Activated T-helper 17 cell treated with anti-CD3 and anti-CD28 coated beads, Interleukin-2, amount 50 U/mL, for 72 hours (primary cell): ENCODE measurements around the gene ZNRD2. TPM values are rescaled to one million over a fixed set of nuclear protein-coding genes. Genes with fewer than 3 reads are reported as not detected.

ENCODE experiments used
- ATAC-seq: fragments of 150-1000 bp; cut with Tn5 transposase; replicated peaks from 2 replicates; pipeline ENCODE4 v1.10.0; 2021; ENCODE audit warnings: mild to moderate bottlenecking, moderate library complexity
- H3K27ac Mint-ChIP-seq: one replicate; pipeline ENCODE4 v1.8.0; 2022; ENCODE audit warnings: mixed read lengths
- H3K27me3 Mint-ChIP-seq: one replicate; pipeline ENCODE4 v1.8.0; 2022; ENCODE audit warnings: mixed read lengths
- H3K36me3 Mint-ChIP-seq: one replicate; pipeline ENCODE4 v1.8.0; 2022; ENCODE audit warnings: low read depth, mild to moderate bottlenecking, mixed read lengths
- H3K4me1 Mint-ChIP-seq: one replicate; pipeline ENCODE4 v1.8.0; 2022; ENCODE audit warnings: mixed read lengths
- H3K4me3 Mint-ChIP-seq: one replicate; pipeline ENCODE4 v1.8.0; 2022; ENCODE audit warnings: mild to moderate bottlenecking, mixed read lengths
- H3K9me3 Mint-ChIP-seq: one replicate; pipeline ENCODE4 v1.8.0; 2022; ENCODE audit warnings: mixed read lengths
- total RNA-seq, 2 donors: library from RNA; stranded (reverse); gene quantifications; one replicate each; pipeline ENCODE4 v1.2.3, GENCODE V29; 2022

The ZNRD2 gene
- total RNA-seq, 2 donors from 2014 or later: 30.3 to 49.4 TPM

GRCh38 chr11:65571940-65572339 lies 1.7 kb downstream of the ZNRD2 start:
- no peak for ATAC-seq
- peaks cover 25% of the 10 kb centered on the region for H3K4me1 Mint-ChIP-seq

DNA sequence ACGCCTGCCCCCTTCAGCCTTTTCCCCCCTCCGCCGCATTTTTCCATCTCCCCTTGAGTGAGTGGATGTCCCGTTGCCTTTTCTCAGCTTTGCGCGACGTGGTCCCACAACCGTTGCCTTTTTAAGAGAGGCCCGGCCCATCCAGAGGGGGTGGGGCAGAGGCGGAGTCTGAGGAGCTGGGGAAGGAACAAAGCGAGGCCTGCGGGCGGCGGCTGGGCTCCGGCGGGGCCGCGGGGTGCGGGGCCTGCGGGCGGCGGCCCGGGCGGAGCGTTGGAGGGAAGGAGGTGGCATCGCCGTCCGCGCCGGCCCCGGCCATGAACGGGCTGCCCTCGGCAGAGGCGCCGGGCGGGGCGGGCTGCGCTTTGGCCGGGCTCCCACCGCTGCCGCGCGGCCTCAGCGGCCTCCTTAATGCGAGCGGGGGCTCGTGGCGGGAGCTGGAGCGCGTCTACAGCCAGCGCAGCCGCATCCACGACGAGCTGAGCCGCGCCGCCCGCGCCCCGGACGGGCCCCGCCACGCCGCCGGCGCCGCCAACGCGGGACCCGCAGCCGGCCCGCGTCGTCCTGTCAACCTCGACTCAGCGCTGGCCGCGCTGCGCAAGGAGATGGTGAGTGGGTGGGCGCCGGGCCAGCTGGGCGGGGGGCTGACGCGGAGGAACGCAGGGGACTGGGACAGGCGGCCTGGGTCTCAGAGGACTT lies 2.2 kb downstream of the ZNRD2 start, which contains the start of gene FAM89B:
TSS of gene FAM89B (plus strand) at position 183 of the 696 bp plus-strand sequence. CDS start at position 315, 132 bp downstream.
- H3K4me1 Mint-ChIP-seq: peaks cover 25% of the 10 kb centered on the region
- peak within 1 kb of the TSS; percentile 94 for H3K4me3 Mint-ChIP-seq
- no peaks in the 10 kb centered on the region for H3K9me3 Mint-ChIP-seq
- H3K27me3 Mint-ChIP-seq: no peaks in the 10 kb centered on the region
- ATAC-seq: no peak
- H3K36me3 Mint-ChIP-seq: peaks cover 86% of the 10 kb centered on the region
- peak within 1 kb of the TSS; percentile 94 for H3K27ac Mint-ChIP-seq

More at GRCh38 chr11:65571940-65572339, 1.7 kb downstream of the ZNRD2 start:
- Mint-ChIP-seq H3K9me3 (no peaks in the 10 kb centered on the region), H3K27ac (peak overlapping the region; percentile 90), H3K27me3 (no peaks in the 10 kb centered on the region), H3K4me3 (peak overlapping the region; percentile 94), H3K36me3 (peaks cover 81% of the 10 kb centered on the region)

- Mint-ChIP-seq H3K4me3 (peak overlapping the region; percentile 94), H3K9me3 (no peaks in the 10 kb centered on the region), H3K27ac (peak overlapping the region; percentile 94), H3K27me3 (no peaks in the 10 kb centered on the region), H3K36me3 (peaks cover 89% of the 10 kb centered on the region), H3K4me1 (peaks cover 24% of the 10 kb centered on the region)
- no peak for ATAC-seq
Measured at GRCh38 chr11:65573391-65574079, 3.3 kb downstream of the ZNRD2 start.

DNA sequence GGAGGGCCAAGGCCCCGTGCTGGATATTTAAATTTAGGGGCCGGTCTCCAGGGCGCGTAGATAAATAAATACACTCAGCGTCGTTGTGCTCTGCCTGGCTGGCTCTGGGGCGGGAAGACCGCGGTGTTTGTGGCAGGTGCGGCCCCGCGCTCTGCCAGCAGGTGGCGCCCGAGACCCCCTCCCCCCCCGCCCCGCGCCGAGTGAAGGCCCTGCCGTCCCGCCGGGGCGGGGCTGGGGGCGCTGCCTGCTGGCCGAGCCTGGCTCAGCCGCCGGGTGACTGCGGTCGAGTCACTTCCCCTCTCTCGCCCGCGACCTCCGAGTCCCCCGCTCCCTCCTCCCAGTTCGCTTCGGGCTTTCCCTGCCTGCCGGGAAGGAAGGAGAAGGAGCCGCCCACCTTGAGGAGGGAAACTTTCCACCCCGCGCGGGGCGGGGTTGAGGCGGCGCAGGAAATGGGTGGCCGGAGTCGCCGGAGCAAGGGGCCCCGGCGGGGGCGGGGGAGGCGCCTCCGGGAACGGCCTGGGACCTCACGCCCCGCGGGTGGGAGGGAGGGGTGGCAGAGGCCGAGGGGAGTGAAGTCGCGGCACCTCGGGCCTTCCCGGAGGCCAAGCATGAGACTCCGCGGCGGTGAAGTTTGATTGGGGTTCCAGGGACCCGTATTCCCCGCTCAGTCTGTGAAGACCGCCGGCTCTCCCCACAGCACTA lies 4.0 kb downstream of the ZNRD2 start:
- Mint-ChIP-seq H3K4me3 (peak overlapping the region; percentile 94), H3K27me3 (no peaks in the 10 kb centered on the region), H3K4me1 (peaks cover 23% of the 10 kb centered on the region), H3K9me3 (no peaks in the 10 kb centered on the region), H3K36me3 (peaks cover 89% of the 10 kb centered on the region), H3K27ac (peak overlapping the region; percentile 94)
- peak; percentile 42 for ATAC-seq

- Mint-ChIP-seq H3K27me3 (no peaks in the 10 kb centered on the region), H3K4me3 (peak overlapping the region; percentile 94), H3K4me1 (peaks cover 23% of the 10 kb centered on the region), H3K36me3 (peaks cover 90% of the 10 kb centered on the region), H3K9me3 (no peaks in the 10 kb centered on the region), H3K27ac (peak overlapping the region; percentile 94)
- ATAC-seq: no peak
Measured at GRCh38 chr11:65574811-65575567, 4.7 kb downstream of the ZNRD2 start.

DNA sequence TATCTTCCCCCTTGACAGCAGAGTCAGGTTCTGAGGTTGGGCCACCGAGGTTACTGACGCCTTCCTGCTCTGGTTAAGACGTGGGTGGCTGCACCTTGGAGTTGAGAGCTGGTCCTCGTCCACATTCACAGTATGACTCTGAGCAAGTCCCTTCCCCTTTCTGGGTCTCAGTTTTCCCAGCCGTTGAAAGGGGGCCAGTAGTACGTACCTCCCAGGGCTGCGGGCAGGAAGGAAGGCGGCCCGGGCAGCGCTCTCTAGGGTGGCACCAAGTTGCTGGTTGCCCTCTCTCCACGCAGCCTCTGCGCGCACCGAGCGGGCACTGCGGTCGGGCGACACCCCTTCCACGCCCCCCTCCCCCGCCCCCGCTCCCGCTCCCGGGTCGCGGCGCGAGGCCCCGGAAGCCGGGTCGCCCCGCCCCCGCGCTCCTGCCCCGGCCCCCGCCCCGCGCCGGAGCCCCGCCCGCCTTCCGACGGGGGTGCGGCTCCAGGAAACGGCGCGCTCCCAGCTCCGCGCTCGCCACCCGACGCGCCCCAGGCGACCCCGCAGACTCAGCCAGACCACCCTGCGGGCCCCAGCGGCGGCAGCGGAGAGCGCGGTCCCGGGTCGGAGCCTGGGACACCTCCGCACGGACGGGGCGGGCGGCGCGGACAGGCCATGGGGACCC lies 5.4 kb downstream of the ZNRD2 start, which contains the start of gene EHBP1L1:
TSS of gene EHBP1L1 (plus strand) at position 486 of the 664 bp plus-strand sequence. CDS start 250 bp downstream, outside the sequence.
- H3K4me1 Mint-ChIP-seq: peaks cover 23% of the 10 kb centered on the region
- H3K36me3 Mint-ChIP-seq: peaks cover 90% of the 10 kb centered on the region

DNA sequence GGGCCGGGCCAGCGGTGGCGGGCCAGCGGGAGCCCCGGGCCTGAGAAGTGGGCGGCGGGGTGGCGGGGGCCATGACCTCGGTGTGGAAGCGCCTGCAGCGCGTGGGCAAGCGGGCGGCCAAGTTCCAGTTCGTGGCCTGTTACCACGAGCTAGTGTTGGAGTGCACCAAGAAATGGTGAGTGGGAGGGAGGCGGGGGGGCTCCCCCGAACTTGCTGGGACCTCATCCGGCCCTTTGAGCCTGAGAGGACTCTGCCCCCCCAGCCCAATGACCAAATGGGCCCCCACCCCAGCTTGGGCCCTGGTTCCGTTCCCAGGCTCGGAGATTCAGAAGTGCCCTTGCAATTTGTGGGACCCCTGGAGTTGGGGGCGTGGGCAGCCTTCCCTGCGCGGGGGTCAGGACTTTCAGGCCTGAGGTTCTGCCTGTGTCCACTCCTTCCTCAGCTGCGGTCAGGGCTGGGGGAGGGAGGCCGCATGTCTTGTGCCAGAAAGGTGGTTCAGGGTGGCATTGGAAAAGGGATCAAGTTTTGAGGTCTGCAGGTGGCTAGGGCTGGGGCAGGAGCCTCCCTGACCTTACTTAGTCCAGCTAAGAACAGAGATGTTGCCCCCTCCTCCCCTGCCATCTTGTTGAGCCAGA lies 6.1 kb downstream of the ZNRD2 start:
- H3K4me1 Mint-ChIP-seq: peaks cover 23% of the 10 kb centered on the region
- ATAC-seq: peak; percentile 2
- peak overlapping the region; percentile 89 for H3K27ac Mint-ChIP-seq
- no peaks in the 10 kb centered on the region for H3K27me3 Mint-ChIP-seq
- H3K36me3 Mint-ChIP-seq: peaks cover 91% of the 10 kb centered on the region
- no peaks in the 10 kb centered on the region for H3K9me3 Mint-ChIP-seq
- peak overlapping the region; percentile 94 for H3K4me3 Mint-ChIP-seq

More for the DNA sequence above, 5.4 kb downstream of the ZNRD2 start, which contains the start of gene EHBP1L1:
- H3K4me3 Mint-ChIP-seq: peak within 1 kb of the TSS; percentile 94
- H3K9me3 Mint-ChIP-seq: no peaks in the 10 kb centered on the region
- H3K27ac Mint-ChIP-seq: peak within 1 kb of the TSS; percentile 94
- peak; percentile 57 for ATAC-seq
- no peaks in the 10 kb centered on the region for H3K27me3 Mint-ChIP-seq

DNA sequence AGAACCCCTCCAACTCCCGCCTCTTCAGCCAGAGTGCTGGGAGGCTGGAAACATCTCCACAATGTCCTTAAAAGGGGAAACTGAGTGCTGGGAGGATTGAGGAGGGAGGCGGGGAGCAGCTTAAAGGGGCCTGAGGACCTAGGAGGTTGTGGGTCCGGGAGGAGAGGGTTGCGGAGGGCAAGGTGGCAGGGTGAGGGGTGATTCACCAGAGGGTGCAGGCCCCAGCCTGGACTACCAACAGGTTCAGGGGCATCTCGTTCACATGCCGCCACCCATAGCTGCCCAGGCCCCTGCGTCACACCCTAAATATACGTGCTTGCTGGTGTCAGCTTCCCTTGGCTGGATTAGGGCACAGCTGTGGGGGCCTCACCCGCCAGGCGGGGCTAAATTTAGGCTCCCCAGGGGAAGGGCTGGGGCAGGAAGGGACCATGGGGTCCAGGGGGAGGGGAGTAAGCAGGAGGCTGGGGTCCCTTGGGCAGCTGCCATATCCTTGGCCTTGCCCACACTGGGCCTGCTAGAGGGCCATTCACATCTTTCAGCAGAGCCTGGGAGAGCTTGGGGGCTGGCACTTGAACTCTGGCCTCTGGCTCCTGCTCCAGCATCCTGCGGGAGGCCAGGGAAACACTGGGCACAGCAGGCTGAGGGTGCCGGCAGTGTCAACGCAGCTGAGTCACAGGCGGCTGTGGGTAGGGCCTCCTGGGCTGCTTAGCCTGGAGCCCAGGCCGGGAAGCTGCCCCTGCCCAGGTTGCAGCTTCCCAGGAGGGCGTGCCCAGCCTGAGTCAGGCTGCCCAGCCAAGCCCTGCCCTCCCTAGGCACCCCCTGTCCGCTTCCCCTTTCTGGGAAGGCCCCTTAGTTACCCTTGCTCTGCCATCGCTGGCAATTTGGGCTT lies 6.8 kb downstream of the ZNRD2 start:
- H3K36me3 Mint-ChIP-seq: peaks cover 92% of the 10 kb centered on the region
- peak; percentile 37 for ATAC-seq
- no peaks in the 10 kb centered on the region for H3K27me3 Mint-ChIP-seq
- H3K9me3 Mint-ChIP-seq: no peaks in the 10 kb centered on the region
- peak overlapping the region; percentile 89 for H3K27ac Mint-ChIP-seq
- H3K4me1 Mint-ChIP-seq: peaks cover 18% of the 10 kb centered on the region
- H3K4me3 Mint-ChIP-seq: peak overlapping the region; percentile 94

GRCh38 chr11:65577756-65578109 lies 7.5 kb downstream of the ZNRD2 start:
- no peak for ATAC-seq
- peak overlapping the region; percentile 89 for H3K27ac Mint-ChIP-seq
- H3K27me3 Mint-ChIP-seq: no peaks in the 10 kb centered on the region
- peak overlapping the region; percentile 94 for H3K4me3 Mint-ChIP-seq
- peaks cover 16% of the 10 kb centered on the region for H3K4me1 Mint-ChIP-seq
- no peaks in the 10 kb centered on the region for H3K9me3 Mint-ChIP-seq
- peaks cover 95% of the 10 kb centered on the region for H3K36me3 Mint-ChIP-seq

DNA sequence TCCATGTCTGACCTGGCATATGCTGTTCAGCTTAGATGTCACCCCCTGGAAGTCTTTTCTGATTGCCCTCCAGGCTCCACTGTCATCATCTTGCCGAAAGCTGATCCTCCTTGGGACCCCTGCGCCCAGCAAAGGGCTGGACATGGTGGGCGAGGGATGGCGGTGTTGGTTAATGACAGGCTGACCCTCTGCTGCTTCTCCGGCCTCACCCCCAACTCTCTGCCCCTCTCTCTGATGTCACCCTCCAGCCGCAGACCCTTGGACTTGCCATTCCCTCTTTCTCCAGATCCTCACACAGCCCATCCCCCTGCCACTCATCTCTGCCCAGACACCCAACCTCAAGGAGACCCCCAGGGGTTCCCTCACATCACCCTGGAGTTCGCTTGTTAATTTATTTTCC lies 7.9 kb downstream of the ZNRD2 start:
- Mint-ChIP-seq H3K4me3 (peak overlapping the region; percentile 94), H3K27ac (peak overlapping the region; percentile 89), H3K36me3 (peaks cover 95% of the 10 kb centered on the region), H3K27me3 (no peaks in the 10 kb centered on the region), H3K9me3 (no peaks in the 10 kb centered on the region), H3K4me1 (peaks cover 16% of the 10 kb centered on the region)
- no peak for ATAC-seq

DNA sequence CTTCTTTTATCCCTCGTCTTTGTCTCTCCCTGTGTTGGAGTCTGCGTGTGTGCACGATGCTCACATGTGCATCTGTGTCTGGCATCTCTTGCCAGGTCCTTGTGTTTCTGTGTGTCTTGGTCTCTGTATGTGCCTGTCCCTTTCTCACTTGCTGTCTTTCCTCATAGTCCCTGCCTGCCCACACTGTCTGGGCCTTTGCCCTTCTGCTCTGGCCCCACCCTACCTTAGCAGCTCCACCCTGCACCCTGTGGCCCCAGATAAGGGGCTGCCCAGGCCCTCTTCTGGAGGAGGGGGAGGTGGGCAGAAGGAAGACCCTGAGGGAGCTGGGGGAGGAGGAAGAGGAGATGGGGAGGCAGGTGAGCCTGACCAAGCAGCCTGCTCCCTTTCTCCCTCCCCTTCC lies 8.4 kb downstream of the ZNRD2 start:
- H3K36me3 Mint-ChIP-seq: peaks cover 95% of the 10 kb centered on the region
- peak overlapping the region; percentile 89 for H3K27ac Mint-ChIP-seq
- no peak for ATAC-seq
- peak overlapping the region; percentile 94 for H3K4me3 Mint-ChIP-seq
- no peaks in the 10 kb centered on the region for H3K27me3 Mint-ChIP-seq
- H3K9me3 Mint-ChIP-seq: no peaks in the 10 kb centered on the region
- H3K4me1 Mint-ChIP-seq: peaks cover 16% of the 10 kb centered on the region

GRCh38 chr11:65579291-65579690 lies 9.0 kb downstream of the ZNRD2 start:
- no peak overlapping the region for H3K27ac Mint-ChIP-seq
- H3K9me3 Mint-ChIP-seq: no peaks in the 10 kb centered on the region
- H3K4me3 Mint-ChIP-seq: peak overlapping the region; percentile 94

More at GRCh38 chr11:65579291-65579690, 9.0 kb downstream of the ZNRD2 start:
- no peak for ATAC-seq
- H3K27me3 Mint-ChIP-seq: no peaks in the 10 kb centered on the region
- H3K4me1 Mint-ChIP-seq: peaks cover 16% of the 10 kb centered on the region
- H3K36me3 Mint-ChIP-seq: peaks cover 95% of the 10 kb centered on the region
